HUES6 (cell line): ENCODE results near the gene NTRK1.

ENCODE experiments used
- H3K27ac ChIP-seq: 2 replicates; pipeline ENCODE4 v1.7.0; 2013; ENCODE audit warnings: low read depth, mild to moderate bottlenecking, low read length, inconsistent platforms
- H3K27me3 ChIP-seq: 2 replicates; pipeline ENCODE4 v1.6.1; 2013; ENCODE audit warnings: low read length; ENCODE audit not compliant: control insufficient read depth, insufficient read depth
- H3K36me3 ChIP-seq: 2 replicates; pipeline ENCODE4 v1.6.1; 2013; ENCODE audit warnings: low read length; ENCODE audit not compliant: control insufficient read depth, insufficient read depth
- H3K4me1 ChIP-seq: 2 replicates; pipeline ENCODE4 v1.6.1; 2013; ENCODE audit warnings: low read length; ENCODE audit not compliant: control insufficient read depth, insufficient read depth
- H3K4me3 ChIP-seq: 2 replicates; pipeline ENCODE4 v1.5.1; 2013; ENCODE audit warnings: low read depth, low read length
- H3K9ac ChIP-seq: one replicate; pipeline ENCODE4 v1.6.1; 2013; ENCODE audit warnings: mild to moderate bottlenecking, low read length
- H3K9me3 ChIP-seq: 2 replicates; pipeline ENCODE4 v1.6.1; 2013; ENCODE audit warnings: low read depth, low read length; ENCODE audit not compliant: control insufficient read depth, insufficient read depth

The NTRK1 gene

DNA sequence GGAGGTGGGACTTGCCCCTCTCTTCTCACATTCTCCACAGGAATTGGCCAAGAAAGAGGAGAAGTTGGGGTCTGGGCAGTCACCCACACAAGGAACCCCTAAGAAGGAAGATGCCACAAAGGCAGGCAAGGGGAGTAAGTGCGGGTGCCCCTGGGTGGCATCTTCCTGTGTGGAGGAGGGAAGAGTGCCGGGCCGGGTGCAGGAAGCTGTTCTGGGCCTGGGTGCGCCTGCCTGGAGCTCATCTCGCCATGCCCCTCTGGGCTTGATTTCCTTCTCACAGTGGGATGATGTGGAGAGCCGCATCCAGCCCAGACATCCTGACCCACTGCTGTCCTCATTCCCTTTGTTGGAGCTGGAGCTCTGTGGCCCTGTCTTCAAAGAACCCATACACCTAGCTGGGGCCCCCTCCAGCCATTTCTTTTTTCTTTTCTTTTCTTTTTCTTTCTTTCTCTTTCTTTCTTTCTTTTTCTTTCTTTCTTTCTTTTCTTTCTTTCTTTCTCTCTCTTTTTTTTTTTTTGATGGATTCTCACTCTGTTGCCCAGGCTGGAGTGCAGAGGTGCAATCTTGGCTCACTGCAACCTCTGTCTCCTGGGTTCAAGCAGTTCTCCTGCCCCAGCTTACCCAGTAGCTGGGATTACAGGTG lies 69.1 kb downstream of the NTRK1 start:
- Histone ChIP-seq H3K4me3 (no peak overlapping the region), H3K9ac (no peak overlapping the region), H3K4me1 (peaks cover 11% of the 10 kb centered on the region; the same call in 1 of the 2 replicates), H3K27me3 (peaks cover 64% of the 10 kb centered on the region), H3K9me3 (no peaks in the 10 kb centered on the region), H3K36me3 (peaks cover 16% of the 10 kb centered on the region; the same call in 1 of the 2 replicates), H3K27ac (no peak overlapping the region)

DNA sequence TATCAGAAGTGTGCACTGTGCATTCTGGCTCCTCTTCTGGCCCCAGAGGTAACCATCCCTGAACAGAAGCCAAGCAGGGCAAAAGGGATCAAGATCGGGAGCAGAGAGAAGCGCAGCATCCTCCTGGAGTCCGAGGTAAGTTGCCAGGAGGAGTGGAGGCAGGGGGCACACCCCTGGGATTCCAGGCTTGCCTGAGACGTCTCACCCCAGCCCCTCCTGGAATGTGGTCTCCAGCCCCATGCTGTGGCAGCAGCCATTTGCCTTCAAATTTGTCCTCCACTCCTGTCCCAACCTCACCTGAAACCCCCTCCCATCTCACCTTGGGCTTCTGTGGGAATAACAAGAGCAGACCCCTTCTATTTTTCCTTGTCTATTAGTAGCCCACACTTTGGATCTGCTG lies 69.8 kb downstream of the NTRK1 start:
- H3K27me3 ChIP-seq = peaks cover 56% of the 10 kb centered on the region

More for the DNA sequence above, 69.8 kb downstream of the NTRK1 start:
- Histone ChIP-seq H3K36me3 (peaks cover 22% of the 10 kb centered on the region), H3K4me3 (no peak overlapping the region), H3K27ac (no peak overlapping the region), H3K9ac (no peak overlapping the region), H3K9me3 (no peaks in the 10 kb centered on the region), H3K4me1 (peaks cover 8% of the 10 kb centered on the region; the same call in 1 of the 2 replicates)
